SK-N-SH treated with all-trans-retinoic acid at 6 μM for 48 hours (cell line): ENCODE measurements around the gene LY6G5B.

ENCODE experiments used
- ATAC-seq: fragments of 200-7000 bp; cut with Tn5 transposase; 3 replicates; pipeline ENCODE4 v1.9.1; 2020; ENCODE audit warnings: mild to moderate bottlenecking, moderate library complexity
- BACH2 ChIP-seq: fragments of 250-450 bp; sonication (Bioruptor Pico); IDR thresholded peaks from 2 replicates; pipeline ENCODE4 v1.9.0; 2021; ENCODE audit warnings: mild to moderate bottlenecking, borderline replicate concordance
- CSDC2 ChIP-seq: fragments of 250-450 bp; sonication (Bioruptor Pico); IDR thresholded peaks from 2 replicates; pipeline ENCODE4 v1.5.0; 2020; ENCODE audit warnings: mild to moderate bottlenecking, moderate library complexity
- ESRRG ChIP-seq: fragments of 250-450 bp; sonication (Bioruptor Pico); IDR thresholded peaks from 2 replicates; pipeline ENCODE4 v1.6.1; 2021; ENCODE audit warnings: mild to moderate bottlenecking
- GLIS3 ChIP-seq: fragments of 250-450 bp; sonication (Bioruptor Pico); IDR thresholded peaks from 2 replicates; pipeline ENCODE4 v1.5.0; 2020; ENCODE audit warnings: mild to moderate bottlenecking, moderate library complexity
- OSR1 ChIP-seq: fragments of 250-450 bp; sonication (Bioruptor Pico); IDR thresholded peaks from 2 replicates; pipeline ENCODE4 v1.8.0; 2022; ENCODE audit warnings: moderate library complexity, mild to moderate bottlenecking, inconsistent platforms
- PPARA ChIP-seq: fragments of 250-450 bp; sonication (Bioruptor Pico); IDR thresholded peaks from 2 replicates; pipeline ENCODE4 v1.5.0; 2020; ENCODE audit warnings: mild to moderate bottlenecking, borderline replicate concordance
- RARB ChIP-seq: fragments of 250-450 bp; sonication (Bioruptor Pico); IDR thresholded peaks from 2 replicates; pipeline ENCODE4 v1.8.0; 2021; ENCODE audit warnings: mild to moderate bottlenecking, moderate library complexity
- TCF4 ChIP-seq: fragments of 250-450 bp; sonication (Bioruptor Pico); IDR thresholded peaks from 2 replicates; pipeline ENCODE4 v1.8.0; 2021; ENCODE audit warnings: mild to moderate bottlenecking, moderate library complexity, borderline replicate concordance
- TOX ChIP-seq: fragments of 250-450 bp; sonication (Bioruptor Pico); IDR thresholded peaks from 2 replicates; pipeline ENCODE4 v1.8.0; 2021; ENCODE audit warnings: mild to moderate bottlenecking, moderate library complexity, borderline replicate concordance
- ZC3H10 ChIP-seq: fragments of 250-450 bp; sonication (Bioruptor Pico); IDR thresholded peaks from 2 replicates; pipeline ENCODE4 v1.5.1; 2021; ENCODE audit warnings: mild to moderate bottlenecking, moderate library complexity
- ZFP3 ChIP-seq: fragments of 250-450 bp; sonication (Bioruptor Pico); IDR thresholded peaks from 2 replicates; pipeline ENCODE4 v1.5.0; 2020; ENCODE audit warnings: mild to moderate bottlenecking, moderate library complexity
- ZNF565 ChIP-seq: fragments of 450-650 bp; formaldehyde crosslinking; conservative IDR thresholded peaks from 2 replicates; pipeline ENCODE4 v1.5.0; 2020; ENCODE audit warnings: low read depth, mild to moderate bottlenecking, moderate library complexity
- ZNF70 ChIP-seq: fragments of 450-650 bp; formaldehyde crosslinking; IDR thresholded peaks from 2 replicates; pipeline ENCODE4 v1.5.0; 2020; ENCODE audit warnings: mild to moderate bottlenecking, moderate library complexity
- TF ChIP-seq, protein P1 (sequence below): fragments of 250-450 bp; sonication (Bioruptor Pico); IDR thresholded peaks from 2 replicates; pipeline ENCODE4 v1.8.0; 2021; ENCODE audit warnings: low read depth, mild to moderate bottlenecking, moderate library complexity, borderline replicate concordance
- TF ChIP-seq, protein P2 (sequence below): fragments of 250-450 bp; sonication (Bioruptor Pico); IDR thresholded peaks from 2 replicates; pipeline ENCODE4 v1.5.0; 2020; ENCODE audit warnings: mild to moderate bottlenecking, moderate library complexity
- TF ChIP-seq, protein P3 (sequence below): fragments of 250-450 bp; sonication (Bioruptor Pico); IDR thresholded peaks from 2 replicates; pipeline ENCODE4 v1.5.1; 2021; ENCODE audit warnings: mild to moderate bottlenecking, moderate library complexity

Gene LY6G5B

DNA sequence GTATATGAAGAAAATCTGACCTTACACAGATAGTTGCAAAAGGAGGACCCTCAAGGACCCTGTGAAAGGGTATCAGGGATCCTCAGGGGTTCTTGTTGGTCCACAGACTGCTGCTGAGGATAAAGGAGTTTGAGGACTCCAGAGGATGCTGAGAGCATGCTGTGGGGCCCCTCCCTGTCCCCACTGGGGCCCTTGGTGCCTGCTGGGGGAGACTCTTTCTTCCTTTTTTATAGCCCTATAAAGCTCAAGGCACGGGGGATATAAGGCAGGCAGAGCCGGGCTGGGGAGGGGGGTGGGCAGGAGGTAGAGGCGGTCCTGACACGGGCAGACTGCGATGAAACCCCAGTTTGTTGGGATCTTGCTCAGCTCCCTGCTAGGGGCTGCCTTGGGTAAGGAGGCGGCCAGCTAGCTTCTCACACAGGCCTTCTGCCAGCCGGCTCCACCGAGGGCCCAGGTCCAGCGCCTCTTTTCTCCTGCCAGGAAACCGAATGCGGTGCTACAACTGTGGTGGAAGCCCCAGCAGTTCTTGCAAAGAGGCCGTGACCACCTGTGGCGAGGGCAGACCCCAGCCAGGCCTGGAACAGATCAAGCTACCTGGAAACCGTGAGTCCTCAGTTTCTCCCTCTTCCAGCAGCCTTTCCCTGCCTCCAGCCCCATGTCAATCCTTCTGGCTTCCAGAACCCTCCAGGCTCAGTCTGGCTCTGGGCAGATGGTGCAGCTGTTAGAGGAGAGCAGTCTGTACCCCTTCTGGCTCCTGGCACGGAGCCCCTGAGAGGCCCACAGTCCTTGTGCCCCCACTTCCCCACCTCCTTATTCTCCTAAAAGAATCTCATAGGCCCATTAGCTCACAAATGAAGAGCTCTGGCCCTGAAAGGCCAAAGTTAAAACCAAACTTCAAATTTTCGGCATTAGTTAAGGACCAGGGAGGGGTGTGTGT, 45.5 kb downstream of the LY6G5B start, which contains the start of gene LY6G6D:
LY6G6D (plus strand) TSS at position 327 of the 937 bp plus-strand sequence; CDS start at position 335, 8 bp downstream.
- ATAC-seq = no peak
- TF ChIP-seq BACH2 = no peak
- no peak for TF ChIP-seq OSR1 (CRISPR knock-in tag)
- TF ChIP-seq ZFP3 = no peak
- no peak for TF ChIP-seq TOX
- TF ChIP-seq ZNF565 = no peak
- TF ChIP-seq, protein P1, sequence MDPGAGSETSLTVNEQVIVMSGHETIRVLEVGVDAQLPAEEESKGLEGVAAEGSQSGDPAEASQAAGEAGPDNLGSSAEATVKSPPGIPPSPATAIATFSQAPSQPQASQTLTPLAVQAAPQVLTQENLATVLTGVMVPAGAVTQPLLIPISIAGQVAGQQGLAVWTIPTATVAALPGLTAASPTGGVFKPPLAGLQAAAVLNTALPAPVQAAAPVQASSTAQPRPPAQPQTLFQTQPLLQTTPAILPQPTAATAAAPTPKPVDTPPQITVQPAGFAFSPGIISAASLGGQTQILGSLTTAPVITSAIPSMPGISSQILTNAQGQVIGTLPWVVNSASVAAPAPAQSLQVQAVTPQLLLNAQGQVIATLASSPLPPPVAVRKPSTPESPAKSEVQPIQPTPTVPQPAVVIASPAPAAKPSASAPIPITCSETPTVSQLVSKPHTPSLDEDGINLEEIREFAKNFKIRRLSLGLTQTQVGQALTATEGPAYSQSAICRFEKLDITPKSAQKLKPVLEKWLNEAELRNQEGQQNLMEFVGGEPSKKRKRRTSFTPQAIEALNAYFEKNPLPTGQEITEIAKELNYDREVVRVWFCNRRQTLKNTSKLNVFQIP (CRISPR knock-in tag) = no peak
- no peak for TF ChIP-seq ZC3H10 (CRISPR knock-in tag)
- no peak for TF ChIP-seq ZNF70 (CRISPR knock-in tag)
- TF ChIP-seq ESRRG = no peak
- no peak for TF ChIP-seq PPARA (CRISPR knock-in tag)
- TF ChIP-seq, all 23 proteins: peak for 0

DNA sequence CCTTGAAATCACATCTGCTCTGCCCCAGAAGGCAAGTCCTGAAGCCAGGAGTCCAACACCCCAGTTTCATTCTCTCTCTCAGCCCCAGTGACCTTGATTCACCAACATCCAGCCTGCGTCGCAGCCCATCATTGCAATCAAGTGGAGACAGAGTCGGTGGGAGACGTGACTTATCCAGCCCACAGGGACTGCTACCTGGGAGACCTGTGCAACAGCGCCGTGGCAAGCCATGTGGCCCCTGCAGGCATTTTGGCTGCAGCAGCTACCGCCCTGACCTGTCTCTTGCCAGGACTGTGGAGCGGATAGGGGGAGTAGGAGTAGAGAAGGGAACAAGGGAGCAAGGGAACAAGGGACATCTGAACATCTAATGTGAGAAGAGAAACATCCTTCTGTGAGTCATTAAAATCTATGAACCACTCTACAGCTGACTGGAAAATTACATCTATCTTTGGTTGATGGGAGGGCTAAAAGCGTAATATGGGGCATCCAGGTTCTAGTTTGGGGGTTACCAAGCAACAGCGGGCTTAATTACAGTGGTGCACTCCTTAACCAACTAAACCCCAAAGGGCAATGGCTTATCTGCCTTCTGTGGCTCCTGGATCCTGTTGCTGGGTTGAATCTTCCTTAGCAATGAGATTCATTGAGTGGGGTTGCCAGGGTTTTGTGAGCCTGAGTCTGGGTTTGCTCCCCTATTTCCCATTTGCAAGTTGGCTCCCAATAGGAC, 47.9 kb downstream of the LY6G5B start:
- TF ChIP-seq CSDC2 (CRISPR knock-in tag) = no peak
- TF ChIP-seq, protein P2, sequence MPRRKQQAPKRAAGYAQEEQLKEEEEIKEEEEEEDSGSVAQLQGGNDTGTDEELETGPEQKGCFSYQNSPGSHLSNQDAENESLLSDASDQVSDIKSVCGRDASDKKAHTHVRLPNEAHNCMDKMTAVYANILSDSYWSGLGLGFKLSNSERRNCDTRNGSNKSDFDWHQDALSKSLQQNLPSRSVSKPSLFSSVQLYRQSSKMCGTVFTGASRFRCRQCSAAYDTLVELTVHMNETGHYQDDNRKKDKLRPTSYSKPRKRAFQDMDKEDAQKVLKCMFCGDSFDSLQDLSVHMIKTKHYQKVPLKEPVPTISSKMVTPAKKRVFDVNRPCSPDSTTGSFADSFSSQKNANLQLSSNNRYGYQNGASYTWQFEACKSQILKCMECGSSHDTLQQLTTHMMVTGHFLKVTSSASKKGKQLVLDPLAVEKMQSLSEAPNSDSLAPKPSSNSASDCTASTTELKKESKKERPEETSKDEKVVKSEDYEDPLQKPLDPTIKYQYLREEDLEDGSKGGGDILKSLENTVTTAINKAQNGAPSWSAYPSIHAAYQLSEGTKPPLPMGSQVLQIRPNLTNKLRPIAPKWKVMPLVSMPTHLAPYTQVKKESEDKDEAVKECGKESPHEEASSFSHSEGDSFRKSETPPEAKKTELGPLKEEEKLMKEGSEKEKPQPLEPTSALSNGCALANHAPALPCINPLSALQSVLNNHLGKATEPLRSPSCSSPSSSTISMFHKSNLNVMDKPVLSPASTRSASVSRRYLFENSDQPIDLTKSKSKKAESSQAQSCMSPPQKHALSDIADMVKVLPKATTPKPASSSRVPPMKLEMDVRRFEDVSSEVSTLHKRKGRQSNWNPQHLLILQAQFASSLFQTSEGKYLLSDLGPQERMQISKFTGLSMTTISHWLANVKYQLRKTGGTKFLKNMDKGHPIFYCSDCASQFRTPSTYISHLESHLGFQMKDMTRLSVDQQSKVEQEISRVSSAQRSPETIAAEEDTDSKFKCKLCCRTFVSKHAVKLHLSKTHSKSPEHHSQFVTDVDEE (CRISPR knock-in tag) = no peak
- TF ChIP-seq, protein P3, sequence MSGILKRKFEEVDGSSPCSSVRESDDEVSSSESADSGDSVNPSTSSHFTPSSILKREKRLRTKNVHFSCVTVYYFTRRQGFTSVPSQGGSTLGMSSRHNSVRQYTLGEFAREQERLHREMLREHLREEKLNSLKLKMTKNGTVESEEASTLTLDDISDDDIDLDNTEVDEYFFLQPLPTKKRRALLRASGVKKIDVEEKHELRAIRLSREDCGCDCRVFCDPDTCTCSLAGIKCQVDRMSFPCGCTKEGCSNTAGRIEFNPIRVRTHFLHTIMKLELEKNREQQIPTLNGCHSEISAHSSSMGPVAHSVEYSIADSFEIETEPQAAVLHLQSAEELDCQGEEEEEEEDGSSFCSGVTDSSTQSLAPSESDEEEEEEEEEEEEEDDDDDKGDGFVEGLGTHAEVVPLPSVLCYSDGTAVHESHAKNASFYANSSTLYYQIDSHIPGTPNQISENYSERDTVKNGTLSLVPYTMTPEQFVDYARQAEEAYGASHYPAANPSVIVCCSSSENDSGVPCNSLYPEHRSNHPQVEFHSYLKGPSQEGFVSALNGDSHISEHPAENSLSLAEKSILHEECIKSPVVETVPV = no peak
- no peak for TF ChIP-seq ZFP3
- no peak for TF ChIP-seq PPARA (CRISPR knock-in tag)
- TF ChIP-seq RARB = no peak
- ATAC-seq = no peak

DNA sequence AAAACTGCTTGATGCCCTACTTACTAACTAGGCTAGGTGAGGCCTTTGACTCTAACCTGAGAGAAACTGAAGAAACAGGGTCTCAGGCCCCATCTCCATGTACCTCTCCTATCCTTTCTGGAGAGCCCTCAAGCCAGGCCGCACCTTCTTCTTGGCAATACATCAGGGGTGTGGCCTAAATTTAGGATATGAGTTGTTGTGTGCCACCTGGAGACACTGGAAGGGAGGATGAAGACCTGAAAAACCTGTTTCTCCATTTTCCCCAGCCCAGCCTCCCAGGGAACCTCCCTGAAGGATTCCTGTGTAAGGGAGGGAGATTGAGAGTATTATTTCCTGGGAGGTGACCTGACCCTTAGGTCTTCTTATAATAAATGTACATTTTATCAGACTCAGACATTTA, 48.5 kb downstream of the LY6G5B start:
- no peak for ATAC-seq
- TF ChIP-seq OSR1 (CRISPR knock-in tag) = no peak
- TF ChIP-seq, protein P1 (CRISPR knock-in tag) = no peak
- TF ChIP-seq, protein P2 (CRISPR knock-in tag) = no peak
- no peak for TF ChIP-seq ZNF565
- TF ChIP-seq, protein P3 = no peak
- no peak for TF ChIP-seq BACH2
- TF ChIP-seq ESRRG = no peak
- no peak for TF ChIP-seq ZC3H10 (CRISPR knock-in tag)
- no peak for TF ChIP-seq TCF4
- TF ChIP-seq GLIS3 = no peak
- no peak for TF ChIP-seq PPARA (CRISPR knock-in tag)
- TF ChIP-seq, all 23 proteins: peak for 0
